CD8-positive, alpha-beta memory T cell (primary cell): Measurements from ENCODE around the gene ALDH1L1. TPM values are rescaled to one million over a fixed set of nuclear protein-coding genes. Genes with fewer than 3 reads are reported as not detected.

Experiments
- CTCF ChIA-PET: fragments of 350-600 bp; sonication (Branson Sonifier 250); formaldehyde crosslinking; loops from one replicate; lab custom pipeline; 2021; ENCODE audit warnings: antibody characterized with exemption; lab: Charles Lee
- POLR2A ChIA-PET: fragments of 350-600 bp; sonication (Branson Sonifier 250); formaldehyde crosslinking; loops from one replicate; lab custom pipeline; 2021; ENCODE audit warnings: antibody characterized with exemption; lab: Charles Lee
- DNase-seq, 5 donors: peaks; one replicate each; pipeline versions ENCODE4 v3.0.0 to v3.0.0-alpha.2; 2020 to 2022; ENCODE audit warnings: mixed read lengths in 1 of 5
- H3K27ac ChIP-seq: one replicate; pipeline ENCODE4 v1.7.0; 2013; ENCODE audit warnings: low read depth, mild to moderate bottlenecking, low read length, moderate library complexity
- H3K27me3 ChIP-seq: 2 replicates; pipeline ENCODE4 v1.7.0; 2013; ENCODE audit warnings: low read length, mild to moderate bottlenecking; ENCODE audit not compliant: insufficient read depth, poor library complexity, severe bottlenecking
- H3K36me3 ChIP-seq: 2 replicates; pipeline ENCODE4 v1.7.0; 2013; ENCODE audit warnings: mild to moderate bottlenecking, low read length, moderate library complexity; ENCODE audit not compliant: insufficient read depth
- H3K4me1 ChIP-seq: 2 replicates; pipeline ENCODE4 v1.7.0; 2013; ENCODE audit warnings: mild to moderate bottlenecking, low read length, moderate library complexity; ENCODE audit not compliant: insufficient read depth
- H3K4me3 ChIP-seq: 2 replicates; pipeline ENCODE4 v1.7.0; 2013; ENCODE audit warnings: mild to moderate bottlenecking, low read length
- H3K9me3 ChIP-seq: 2 replicates; pipeline ENCODE4 v1.7.0; 2013; ENCODE audit warnings: mild to moderate bottlenecking, low read length
- H3K27ac Mint-ChIP-seq, 8 donors: one replicate each; pipeline ENCODE4 v1.8.0; 2020 to 2021; ENCODE audit warnings: mixed read lengths in 8 of 8, mild to moderate bottlenecking in 6 of 8, inconsistent platforms in 3 of 8, moderate library complexity in 3 of 8
- H3K27me3 Mint-ChIP-seq, 2 donors: one replicate each; pipeline ENCODE4 v1.8.0; 2020 to 2021; ENCODE audit warnings: mixed read lengths in 2 of 2, mild to moderate bottlenecking in 1 of 2, moderate library complexity in 1 of 2
- H3K36me3 Mint-ChIP-seq, 3 donors: one replicate each; pipeline ENCODE4 v1.8.0; 2020 to 2021; ENCODE audit warnings: mixed read lengths in 3 of 3, inconsistent platforms in 1 of 3, mild to moderate bottlenecking in 1 of 3
- H3K4me1 Mint-ChIP-seq, 3 donors: one replicate each; pipeline ENCODE4 v1.8.0; 2020 to 2021; ENCODE audit warnings: mixed read lengths in 3 of 3, inconsistent platforms in 1 of 3, mild to moderate bottlenecking in 1 of 3
- H3K4me3 Mint-ChIP-seq, 7 donors: one replicate each; pipeline ENCODE4 v1.8.0; 2020 to 2021; ENCODE audit warnings: mixed read lengths in 7 of 7, mild to moderate bottlenecking in 6 of 7, moderate library complexity in 4 of 7, inconsistent platforms in 2 of 7
- H3K9me3 Mint-ChIP-seq, 5 donors: one replicate each; pipeline ENCODE4 v1.8.0; 2020 to 2022; ENCODE audit warnings: mixed read lengths in 5 of 5, mild to moderate bottlenecking in 3 of 5, moderate library complexity in 2 of 5, inconsistent platforms in 1 of 5
- polyA plus RNA-seq: library from polyadenylated mRNA; unstranded; fragments of 300-500 nt; fragmentation: Illumina TruSeq; gene quantifications from one replicate; pipeline ENCODE4 v1.2.3, GENCODE V29; 2021
- total RNA-seq, 2 experiments: library from RNA; stranded (reverse); gene quantifications; one replicate each; pipeline ENCODE4 v1.2.3, GENCODE V29; 2021

The ALDH1L1 gene
- total and polyA plus RNA-seq, 3 experiments from 2014 or later, result not detected

- Mint-ChIP-seq H3K9me3 (no peaks in the 10 kb centered on the region), H3K4me1 (no peaks in the 10 kb centered on the region), H3K27ac (peak overlapping the region in 1 of 8 donors; percentile 35), H3K36me3 (no peaks in the 10 kb centered on the region), H3K4me3 (no peak overlapping the region), H3K27me3 (peaks cover 10 to 35% of the 10 kb centered on the region in 2 donors)
- H3K4me1 ChIP-seq, result no peaks in the 10 kb centered on the region
- H3K4me3 ChIP-seq, result no peak overlapping the region
- peaks cover 15% of the 10 kb centered on the region for H3K27me3 ChIP-seq
- H3K9me3 ChIP-seq, result no peaks in the 10 kb centered on the region
- DNase-seq, result no peak
- no peaks in the 10 kb centered on the region for H3K36me3 ChIP-seq
- ChIA-PET POLR2A (no interaction called here), CTCF (no interaction called here)
- H3K27ac ChIP-seq, result no peak overlapping the region
Observed at GRCh38 chr3:126137490-126138130, 42.8 kb downstream of the ALDH1L1 start.

GRCh38 chr3:126136428-126137220 lies 43.8 kb downstream of the ALDH1L1 start:
- Mint-ChIP-seq H3K27me3 (peaks cover 10 to 35% of the 10 kb centered on the region in 2 donors), H3K9me3 (no peaks in the 10 kb centered on the region), H3K36me3 (no peaks in the 10 kb centered on the region), H3K4me1 (no peaks in the 10 kb centered on the region), H3K4me3 (no peak overlapping the region), H3K27ac (no peak overlapping the region)
- H3K9me3 ChIP-seq, result no peaks in the 10 kb centered on the region
- no peak for DNase-seq
- H3K4me3 ChIP-seq, result no peak overlapping the region
- no peak overlapping the region for H3K27ac ChIP-seq
- no peaks in the 10 kb centered on the region for H3K36me3 ChIP-seq
- peaks cover 15% of the 10 kb centered on the region for H3K27me3 ChIP-seq
- H3K4me1 ChIP-seq, result no peaks in the 10 kb centered on the region
- CTCF ChIA-PET, result no interaction called here
- POLR2A ChIA-PET, result no interaction called here

GRCh38 chr3:126135406-126136076 lies 44.8 kb downstream of the ALDH1L1 start:
- no peaks in the 10 kb centered on the region for H3K9me3 Mint-ChIP-seq
- Histone ChIP-seq H3K27me3 (peaks cover 15% of the 10 kb centered on the region), H3K9me3 (no peaks in the 10 kb centered on the region), H3K4me3 (no peak overlapping the region), H3K36me3 (no peaks in the 10 kb centered on the region), H3K4me1 (no peaks in the 10 kb centered on the region), H3K27ac (no peak overlapping the region)
- peak in 1 of 5 donors; percentile 37 for DNase-seq
- POLR2A ChIA-PET, result no interaction called here
- H3K27ac Mint-ChIP-seq, result no peak overlapping the region
- H3K4me3 Mint-ChIP-seq, result no peak overlapping the region
- CTCF ChIA-PET, result interaction anchor here (1.2 to 1.8 kb wide), 3 partner anchors 10 to 149 kb away, joined by 4 to 5 read pairs (median 4); no protein-coding TSS in a partner anchor
- H3K36me3 Mint-ChIP-seq, result no peaks in the 10 kb centered on the region
- no peaks in the 10 kb centered on the region for H3K4me1 Mint-ChIP-seq
- H3K27me3 Mint-ChIP-seq, result peaks cover 10 to 35% of the 10 kb centered on the region in 2 donors

- peaks cover 15% of the 10 kb centered on the region for H3K27me3 ChIP-seq
- H3K27ac ChIP-seq, result no peak overlapping the region
- Mint-ChIP-seq H3K4me1 (no peaks in the 10 kb centered on the region), H3K27me3 (peaks cover 10 to 35% of the 10 kb centered on the region in 2 donors), H3K27ac (no peak overlapping the region), H3K36me3 (no peaks in the 10 kb centered on the region), H3K9me3 (no peaks in the 10 kb centered on the region), H3K4me3 (no peak overlapping the region)
- peak in 1 of 5 donors; percentile 17 for DNase-seq
- ChIA-PET POLR2A (no interaction called here), CTCF (interaction anchor here (1.2 to 1.8 kb wide), 3 partner anchors 10 to 149 kb away, joined by 4 to 5 read pairs (median 4); no protein-coding TSS in a partner anchor)
- H3K36me3 ChIP-seq, result no peaks in the 10 kb centered on the region
- H3K9me3 ChIP-seq, result no peaks in the 10 kb centered on the region
- H3K4me3 ChIP-seq, result no peak overlapping the region
- H3K4me1 ChIP-seq, result no peaks in the 10 kb centered on the region
Observed at GRCh38 chr3:126135071-126135405, 45.3 kb downstream of the ALDH1L1 start.

- Mint-ChIP-seq H3K9me3 (no peaks in the 10 kb centered on the region), H3K4me1 (no peaks in the 10 kb centered on the region), H3K27me3 (peaks cover 10 to 34% of the 10 kb centered on the region in 2 donors), H3K27ac (no peak overlapping the region), H3K4me3 (peak overlapping the region in 1 of 7 donors; percentile 2), H3K36me3 (no peaks in the 10 kb centered on the region)
- CTCF ChIA-PET, result interaction anchor here (0.5 to 2.1 kb wide), 8 partner anchors 9 to 375 kb away, joined by 3 to 5 read pairs (median 4); no protein-coding TSS in a partner anchor
- H3K27me3 ChIP-seq, result peaks cover 15% of the 10 kb centered on the region
- H3K27ac ChIP-seq, result no peak overlapping the region
- H3K4me3 ChIP-seq, result no peak overlapping the region
- DNase-seq, result peak in 4 of 5 donors; percentile 11 to 49 (median 26)
- H3K36me3 ChIP-seq, result no peaks in the 10 kb centered on the region
- no peaks in the 10 kb centered on the region for H3K9me3 ChIP-seq
- no peaks in the 10 kb centered on the region for H3K4me1 ChIP-seq
- POLR2A ChIA-PET, result no interaction called here
Observed at GRCh38 chr3:126134219-126134975, 46.0 kb downstream of the ALDH1L1 start.

GRCh38 chr3:126133606-126134005 lies 46.8 kb downstream of the ALDH1L1 start:
- no peak overlapping the region for H3K4me3 ChIP-seq
- Mint-ChIP-seq H3K27me3 (peaks cover 10 to 29% of the 10 kb centered on the region in 2 donors), H3K9me3 (no peaks in the 10 kb centered on the region), H3K36me3 (no peaks in the 10 kb centered on the region), H3K4me1 (no peaks in the 10 kb centered on the region), H3K4me3 (no peak overlapping the region), H3K27ac (no peak overlapping the region)
- ChIA-PET CTCF (interaction anchor here (1.0 to 2.1 kb wide), 7 partner anchors 8 to 319 kb away, joined by 3 to 5 read pairs (median 4); no protein-coding TSS in a partner anchor), POLR2A (no interaction called here)
- H3K4me1 ChIP-seq, result no peaks in the 10 kb centered on the region
- peaks cover 11% of the 10 kb centered on the region for H3K27me3 ChIP-seq
- no peaks in the 10 kb centered on the region for H3K9me3 ChIP-seq
- H3K36me3 ChIP-seq, result no peaks in the 10 kb centered on the region
- DNase-seq, result peak in 1 of 5 donors; percentile 19
- H3K27ac ChIP-seq, result no peak overlapping the region

- Histone ChIP-seq H3K4me1 (no peaks in the 10 kb centered on the region), H3K36me3 (no peaks in the 10 kb centered on the region), H3K9me3 (no peaks in the 10 kb centered on the region), H3K4me3 (no peak overlapping the region), H3K27me3 (peaks cover 4% of the 10 kb centered on the region), H3K27ac (no peak overlapping the region)
- no peak overlapping the region for H3K4me3 Mint-ChIP-seq
- no peaks in the 10 kb centered on the region for H3K4me1 Mint-ChIP-seq
- no peak overlapping the region for H3K27ac Mint-ChIP-seq
- no peaks in the 10 kb centered on the region for H3K36me3 Mint-ChIP-seq
- ChIA-PET POLR2A (no interaction called here), CTCF (interaction anchor here (1.0 to 2.1 kb wide), 3 partner anchors 14 to 19 kb away, joined by 3 to 5 read pairs (median 3); no protein-coding TSS in a partner anchor)
- H3K9me3 Mint-ChIP-seq, result no peaks in the 10 kb centered on the region
- H3K27me3 Mint-ChIP-seq, result peaks cover 10 to 22% of the 10 kb centered on the region in 2 donors
- peak in 1 of 5 donors; percentile 25 for DNase-seq
Observed at GRCh38 chr3:126132751-126133511, 47.5 kb downstream of the ALDH1L1 start.
